ENCODE measurements around the gene BTNL9. TPM values are rescaled to one million over a fixed set of nuclear protein-coding genes. Genes with fewer than 3 reads are reported as not detected.

The BTNL9 gene
- polyA plus RNA-seq, 3 donors = not detected

- Histone ChIP-seq H3K4me2 (replicated peaks; ENCODE audit: extremely low read depth, low read length, poor library complexity, severe bottlenecking) (no peak overlapping the region), H3K4me1 (ENCODE audit: control insufficient read depth in 1 of 2, insufficient read depth in 2 of 2, low read length in 2 of 2) (no peaks in the 10 kb centered on the region), H3K4me3 (replicated peaks in 1 of 3; ENCODE audit: low read depth in 2 of 3, low read length in 3 of 3) (no peak overlapping the region), H3K9me3 (replicated peaks in 1 of 2; ENCODE audit: control insufficient read depth in 1 of 2, insufficient read depth in 1 of 2, low read length in 2 of 2) (no peaks in the 10 kb centered on the region), H3K36me3 (replicated peaks in 1 of 2; ENCODE audit: control insufficient read depth in 1 of 2, insufficient read depth in 2 of 2, low read length in 2 of 2) (no peaks in the 10 kb centered on the region), H4K20me1 (ENCODE audit: insufficient read depth, low read length) (no peaks in the 10 kb centered on the region), H2AFZ (ENCODE audit: insufficient read depth, low read depth, low read length, poor library complexity, severe bottlenecking) (no peak overlapping the region), H3K9ac (ENCODE audit: insufficient read depth, low read length, poor library complexity, severe bottlenecking) (no peak overlapping the region), H3K27me3 (ENCODE audit: control insufficient read depth in 2 of 2, insufficient read depth in 2 of 2, low read length in 2 of 2) (no peaks in the 10 kb centered on the region), H3K27ac (ENCODE audit: low read depth in 1 of 2, low read length in 2 of 2) (no peak overlapping the region), H3K79me2 (ENCODE audit: insufficient read depth, low read length) (no peaks in the 10 kb centered on the region)
- no peak for DNase-seq
- peaks cover 0 to 4% (median 3%) of the 10 kb centered on the region in 3 donors for H3K27me3 Mint-ChIP-seq (ENCODE audit: low read depth in 3 of 3)
- H3K36me3 Mint-ChIP-seq = no peaks in the 10 kb centered on the region
- H3K4me3 Mint-ChIP-seq = no peak overlapping the region
- H3K27ac Mint-ChIP-seq = no peak overlapping the region
- H3K4me1 Mint-ChIP-seq = no peaks in the 10 kb centered on the region
- no peak for TF ChIP-seq CTCF (IDR thresholded peaks at IDR 0.05)
- intact Hi-C loops (cut with micrococcal nuclease) = no loop called here
- H3K9me3 Mint-ChIP-seq = peaks cover 0 to 3% (median 0%) of the 10 kb centered on the region in 7 donors
Observed at GRCh38 chr5:181001947-181002346, 38.1 kb upstream of the BTNL9 start.

- Histone ChIP-seq H3K79me2 (ENCODE audit: insufficient read depth, low read length) (no peaks in the 10 kb centered on the region), H3K4me3 (replicated peaks in 1 of 3; ENCODE audit: low read depth in 2 of 3, low read length in 3 of 3) (no peak overlapping the region), H3K9me3 (replicated peaks in 1 of 2; ENCODE audit: control insufficient read depth in 1 of 2, insufficient read depth in 1 of 2, low read length in 2 of 2) (no peaks in the 10 kb centered on the region), H2AFZ (ENCODE audit: insufficient read depth, low read depth, low read length, poor library complexity, severe bottlenecking) (no peak overlapping the region), H3K4me1 (ENCODE audit: control insufficient read depth in 1 of 2, insufficient read depth in 2 of 2, low read length in 2 of 2) (no peaks in the 10 kb centered on the region), H3K4me2 (replicated peaks; ENCODE audit: extremely low read depth, low read length, poor library complexity, severe bottlenecking) (no peak overlapping the region), H4K20me1 (ENCODE audit: insufficient read depth, low read length) (no peaks in the 10 kb centered on the region), H3K36me3 (replicated peaks in 1 of 2; ENCODE audit: control insufficient read depth in 1 of 2, insufficient read depth in 2 of 2, low read length in 2 of 2) (no peaks in the 10 kb centered on the region), H3K27ac (ENCODE audit: low read depth in 1 of 2, low read length in 2 of 2) (no peak overlapping the region), H3K9ac (ENCODE audit: insufficient read depth, low read length, poor library complexity, severe bottlenecking) (no peak overlapping the region), H3K27me3 (ENCODE audit: control insufficient read depth in 2 of 2, insufficient read depth in 2 of 2, low read length in 2 of 2) (no peaks in the 10 kb centered on the region)
- Mint-ChIP-seq H3K4me1 (no peaks in the 10 kb centered on the region), H3K9me3 (peaks cover 0 to 7% (median 3%) of the 10 kb centered on the region in 7 donors), H3K4me3 (no peak overlapping the region), H3K27me3 (ENCODE audit: low read depth in 3 of 3) (peaks cover 2 to 3% (median 2%) of the 10 kb centered on the region in 3 donors), H3K36me3 (no peaks in the 10 kb centered on the region), H3K27ac (no peak overlapping the region)
- intact Hi-C loops (cut with micrococcal nuclease) = loop anchor here in 1 of 2 donors (1.0 kb wide), 1 partner anchor 58 kb away; no protein-coding TSS in a partner anchor
- no peak for DNase-seq
- no peak for TF ChIP-seq CTCF (IDR thresholded peaks at IDR 0.05)
- 94% methylated on average over 3 of the region's 9 CpGs for WGBS (ENCODE audit: insufficient coverage)
Observed at GRCh38 chr5:181005791-181006190, 34.3 kb upstream of the BTNL9 start.

All from CD14-positive monocyte (primary cell).